OCI-LY1 (cell line): ENCODE data around the gene SENP8.

Experiments used
- H2AFZ ChIP-seq: fragments of 200-600 bp; sonication (generic), shearing (Covaris generic); 2 replicates; pipeline ENCODE4 v1.6.0; 2014; ENCODE audit warnings: antibody characterized with exemption, mild to moderate bottlenecking, low read length
- H3F3A ChIP-seq: fragments of 200-600 bp; sonication (generic), shearing (Covaris generic); 2 replicates; pipeline ENCODE4 v1.6.0; 2014; ENCODE audit warnings: mild to moderate bottlenecking, antibody characterized with exemption, low read length, moderate library complexity; ENCODE audit not compliant: insufficient read depth
- H3K27ac ChIP-seq: fragments of 200-600 bp; sonication (generic); 2 replicates; pipeline ENCODE4 v1.5.1; 2014; ENCODE audit warnings: low read length, mixed run types, mild to moderate bottlenecking, low read depth; ENCODE audit not compliant: poor library complexity, severe bottlenecking
- H3K27me3 ChIP-seq: fragments of 200-600 bp; sonication (generic); 2 replicates; pipeline ENCODE4 v1.6.0; 2014; ENCODE audit warnings: antibody characterized with exemption, mild to moderate bottlenecking, low read length, moderate library complexity; ENCODE audit not compliant: insufficient read depth
- H3K36me3 ChIP-seq: fragments of 200-600 bp; sonication (generic); 2 replicates; pipeline ENCODE4 v1.6.1; 2014; ENCODE audit warnings: mild to moderate bottlenecking, antibody characterized with exemption, low read length, moderate library complexity, mixed read lengths; ENCODE audit not compliant: insufficient read depth
- H3K4me1 ChIP-seq: fragments of 200-600 bp; sonication (generic); 2 replicates; pipeline ENCODE4 v1.5.1; 2014; ENCODE audit warnings: mild to moderate bottlenecking, low read length, moderate library complexity; ENCODE audit not compliant: insufficient read depth, severe bottlenecking
- H3K4me2 ChIP-seq: fragments of 200-600 bp; sonication (generic), shearing (Covaris generic); 2 replicates; pipeline ENCODE4 v1.6.1; 2014; ENCODE audit warnings: low read length
- H3K4me3 ChIP-seq: fragments of 200-600 bp; sonication (generic); 2 replicates; pipeline ENCODE4 v1.5.1; 2014; ENCODE audit warnings: low read length, low read depth, mild to moderate bottlenecking, mixed read lengths; ENCODE audit not compliant: poor library complexity, severe bottlenecking
- H3K79me2 ChIP-seq: fragments of 200-600 bp; shearing (Covaris generic); 2 replicates; pipeline ENCODE4 v1.6.1; 2016; ENCODE audit warnings: mixed run types, low read length, mixed read lengths; ENCODE audit not compliant: insufficient read depth
- H3K9ac ChIP-seq: fragments of 200-600 bp; sonication (generic), shearing (Covaris generic); 2 replicates; pipeline ENCODE4 v1.6.1; 2014; ENCODE audit warnings: mild to moderate bottlenecking, low read length, mixed read lengths
- H3K9me2 ChIP-seq: fragments of 200-600 bp; sonication (generic), shearing (Covaris generic); 2 replicates; pipeline ENCODE4 v1.6.1; 2014; ENCODE audit warnings: low read depth, mild to moderate bottlenecking, low read length, mixed read lengths
- H3K9me3 ChIP-seq: fragments of 200-600 bp; shearing (Covaris generic); 2 replicates; pipeline ENCODE4 v1.6.1; 2014; ENCODE audit warnings: low read length, mixed read lengths
- H4K20me1 ChIP-seq: fragments of 200-600 bp; sonication (generic), shearing (Covaris generic); 2 replicates; pipeline ENCODE4 v1.6.0; 2016; ENCODE audit warnings: mild to moderate bottlenecking, low read length; ENCODE audit not compliant: insufficient read depth
- EZH2 ChIP-seq: fragments of 200-600 bp; sonication (generic), shearing (Covaris generic); IDR thresholded peaks from 2 replicates; pipeline ENCODE4 v1.8.0; 2017; ENCODE audit warnings: borderline replicate concordance, mixed run types, mild to moderate bottlenecking, antibody characterized with exemption, low read length, moderate library complexity, mixed read lengths
- TF ChIP-seq, protein P1 (sequence below): fragments of 200-600 bp; sonication (generic), shearing (Covaris generic); IDR thresholded peaks from 2 replicates; pipeline ENCODE4 v1.5.1; 2017; ENCODE audit warnings: mild to moderate bottlenecking, antibody characterized with exemption, low read length, moderate library complexity, mixed read lengths

The SENP8 gene

DNA sequence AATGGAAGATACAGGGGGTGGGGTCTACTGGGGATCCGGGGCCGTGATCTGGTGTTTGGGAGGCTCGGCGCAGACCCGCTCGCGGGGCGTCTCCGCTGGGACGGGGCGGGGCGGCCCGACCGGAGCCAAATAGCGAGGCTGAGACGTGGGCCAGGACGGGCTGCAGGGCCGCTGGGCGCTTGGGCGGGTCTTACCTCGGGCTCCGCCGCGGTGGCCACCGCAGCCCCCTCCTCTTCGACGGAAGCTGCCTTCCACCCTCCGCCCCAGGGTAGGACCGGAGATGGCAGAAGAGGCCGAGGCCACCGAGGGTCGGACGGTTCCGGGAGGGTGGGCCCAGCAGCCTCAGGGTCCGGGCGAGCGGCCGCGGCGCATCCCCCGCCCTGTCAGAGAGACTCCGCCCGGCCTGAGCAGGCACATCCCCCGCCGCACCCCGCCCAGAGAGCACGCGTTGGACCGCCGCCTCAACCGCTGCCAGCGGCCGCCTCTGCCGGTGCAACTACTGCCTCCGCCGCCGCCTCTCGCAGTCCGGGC lies 652 bp upstream of the SENP8 start:
- TF ChIP-seq, protein P1, sequence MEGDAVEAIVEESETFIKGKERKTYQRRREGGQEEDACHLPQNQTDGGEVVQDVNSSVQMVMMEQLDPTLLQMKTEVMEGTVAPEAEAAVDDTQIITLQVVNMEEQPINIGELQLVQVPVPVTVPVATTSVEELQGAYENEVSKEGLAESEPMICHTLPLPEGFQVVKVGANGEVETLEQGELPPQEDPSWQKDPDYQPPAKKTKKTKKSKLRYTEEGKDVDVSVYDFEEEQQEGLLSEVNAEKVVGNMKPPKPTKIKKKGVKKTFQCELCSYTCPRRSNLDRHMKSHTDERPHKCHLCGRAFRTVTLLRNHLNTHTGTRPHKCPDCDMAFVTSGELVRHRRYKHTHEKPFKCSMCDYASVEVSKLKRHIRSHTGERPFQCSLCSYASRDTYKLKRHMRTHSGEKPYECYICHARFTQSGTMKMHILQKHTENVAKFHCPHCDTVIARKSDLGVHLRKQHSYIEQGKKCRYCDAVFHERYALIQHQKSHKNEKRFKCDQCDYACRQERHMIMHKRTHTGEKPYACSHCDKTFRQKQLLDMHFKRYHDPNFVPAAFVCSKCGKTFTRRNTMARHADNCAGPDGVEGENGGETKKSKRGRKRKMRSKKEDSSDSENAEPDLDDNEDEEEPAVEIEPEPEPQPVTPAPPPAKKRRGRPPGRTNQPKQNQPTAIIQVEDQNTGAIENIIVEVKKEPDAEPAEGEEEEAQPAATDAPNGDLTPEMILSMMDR = no peak
- TF ChIP-seq EZH2 = no peak
- Histone ChIP-seq H3K4me2 (peak overlapping the region; percentile 93), H3K27ac (peak overlapping the region; percentile 59), H3K9me3 (no peaks in the 10 kb centered on the region), H3F3A (no peaks in the 10 kb centered on the region), H3K9ac (peak overlapping the region; percentile 73), H3K4me3 (peak overlapping the region; percentile 87), H3K27me3 (no peaks in the 10 kb centered on the region), H3K4me1 (peaks cover 53% of the 10 kb centered on the region), H4K20me1 (no peaks in the 10 kb centered on the region), H2AFZ (no peak overlapping the region), H3K9me2 (no peaks in the 10 kb centered on the region), H3K79me2 (peaks cover 37% of the 10 kb centered on the region), H3K36me3 (no peaks in the 10 kb centered on the region)

DNA sequence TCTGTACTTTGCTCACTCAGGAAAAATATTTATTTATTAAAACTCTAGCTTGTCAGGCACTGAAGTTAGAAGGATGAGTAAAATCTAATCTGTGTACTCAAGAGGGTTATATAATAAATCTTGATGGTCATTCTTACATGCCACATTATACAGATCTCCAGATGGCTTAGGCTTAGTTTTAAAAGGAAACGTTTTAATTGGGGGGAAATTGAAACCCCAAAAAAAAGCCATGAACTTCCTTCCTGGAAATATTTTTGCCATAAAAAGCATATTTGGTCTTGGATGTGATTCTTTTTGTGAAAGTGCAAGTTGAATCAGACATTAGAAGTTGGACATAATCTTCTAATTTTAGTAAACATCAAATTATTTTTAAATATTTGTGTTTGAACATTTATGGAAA lies 6.0 kb downstream of the SENP8 start:
- H3K4me2 ChIP-seq = no peak overlapping the region
- no peaks in the 10 kb centered on the region for H3K9me3 ChIP-seq
- TF ChIP-seq EZH2 = no peak
- TF ChIP-seq, protein P1 = no peak

DNA sequence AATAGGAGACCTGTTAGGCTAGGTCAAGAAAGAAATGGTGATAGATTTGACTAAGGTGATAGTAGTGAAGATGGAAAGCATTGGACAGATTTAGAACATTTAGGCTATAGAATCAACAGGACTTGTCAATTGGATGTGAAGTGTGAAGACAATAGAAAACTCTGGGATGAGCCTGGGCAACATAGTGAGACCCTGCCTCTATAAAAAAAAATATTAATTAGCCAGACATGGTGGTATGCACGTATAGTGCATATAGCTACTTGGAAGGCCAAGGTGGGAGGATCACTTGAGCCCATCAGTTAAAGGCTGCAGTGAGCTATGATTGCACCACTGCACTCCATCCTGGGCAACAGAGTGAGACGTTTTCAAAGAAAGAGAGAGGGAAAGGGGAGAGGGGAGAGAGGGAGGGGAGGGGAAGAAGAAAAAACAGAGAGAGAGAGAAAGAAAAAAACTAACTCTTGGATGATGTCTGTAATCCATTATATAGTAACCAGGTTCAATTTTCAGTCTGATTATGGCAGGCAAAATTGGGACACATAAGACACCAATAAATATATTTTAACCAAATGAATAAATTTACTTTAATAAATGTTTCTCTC lies 9.6 kb downstream of the SENP8 start:
- Histone ChIP-seq H3K4me2 (no peak overlapping the region), H3K36me3 (no peaks in the 10 kb centered on the region), H3F3A (no peaks in the 10 kb centered on the region), H2AFZ (no peak overlapping the region), H4K20me1 (no peaks in the 10 kb centered on the region), H3K27me3 (no peaks in the 10 kb centered on the region), H3K9me2 (no peaks in the 10 kb centered on the region), H3K27ac (no peak overlapping the region), H3K9me3 (no peaks in the 10 kb centered on the region), H3K4me1 (peaks cover 19% of the 10 kb centered on the region), H3K79me2 (no peaks in the 10 kb centered on the region), H3K9ac (no peak overlapping the region), H3K4me3 (no peak overlapping the region)
- no peak for TF ChIP-seq EZH2
- TF ChIP-seq, protein P1 = no peak

More for the DNA sequence above, 6.0 kb downstream of the SENP8 start:
- H3K9ac ChIP-seq = no peak overlapping the region
- no peaks in the 10 kb centered on the region for H3K36me3 ChIP-seq
- no peaks in the 10 kb centered on the region for H4K20me1 ChIP-seq
- no peaks in the 10 kb centered on the region for H3K9me2 ChIP-seq
- H3K27ac ChIP-seq = no peak overlapping the region
- peaks cover 11% of the 10 kb centered on the region for H3K4me1 ChIP-seq
- no peak overlapping the region for H3K4me3 ChIP-seq
- no peaks in the 10 kb centered on the region for H3F3A ChIP-seq
- no peaks in the 10 kb centered on the region for H3K79me2 ChIP-seq
- H3K27me3 ChIP-seq = no peaks in the 10 kb centered on the region
- no peak overlapping the region for H2AFZ ChIP-seq
